HCT116 (cell line): ENCODE data around the gene PCSK6.

Experiments used
- CTCF ChIP-seq, 3 experiments: fragments of 200-600 bp in 1 of 3; sonication (generic) in 1 of 3; IDR thresholded peaks in 2 of 3; conservative IDR thresholded peaks in 1 of 3; 2 replicates each; pipeline ENCODE4 v1.5.1; 2012 to 2017; ENCODE audit warnings: low read depth in 2 of 3, low read length in 2 of 3, antibody characterized with exemption in 1 of 3, borderline replicate concordance in 1 of 3, control low read depth in 1 of 3, mild to moderate bottlenecking in 1 of 3, mixed read lengths in 1 of 3, mixed run types in 1 of 3, moderate library complexity in 1 of 3; ENCODE audit not compliant: insufficient read depth in 1 of 3
- POLR2A ChIP-seq: IDR thresholded peaks from 2 replicates; pipeline ENCODE4 v1.7.0; 2011; ENCODE audit warnings: borderline replicate concordance; ENCODE audit not compliant: insufficient read depth, insufficient read length; ENCODE audit errors: extremely low read depth
- POLR2AphosphoS5 ChIP-seq: IDR thresholded peaks from 2 replicates; pipeline ENCODE4 v1.6.1; 2011; ENCODE audit warnings: mild to moderate bottlenecking, low read depth, low read length, moderate library complexity
- REST ChIP-seq: IDR thresholded peaks from 2 replicates; pipeline ENCODE4 v1.6.1; 2012; ENCODE audit warnings: low read depth
- YY1 ChIP-seq: IDR thresholded peaks from 2 replicates; pipeline ENCODE4 v1.6.1; 2011; ENCODE audit warnings: low read length, low read depth, moderate library complexity, mild to moderate bottlenecking; ENCODE audit not compliant: insufficient replicate concordance; ENCODE audit errors: extremely low read depth

DNA sequence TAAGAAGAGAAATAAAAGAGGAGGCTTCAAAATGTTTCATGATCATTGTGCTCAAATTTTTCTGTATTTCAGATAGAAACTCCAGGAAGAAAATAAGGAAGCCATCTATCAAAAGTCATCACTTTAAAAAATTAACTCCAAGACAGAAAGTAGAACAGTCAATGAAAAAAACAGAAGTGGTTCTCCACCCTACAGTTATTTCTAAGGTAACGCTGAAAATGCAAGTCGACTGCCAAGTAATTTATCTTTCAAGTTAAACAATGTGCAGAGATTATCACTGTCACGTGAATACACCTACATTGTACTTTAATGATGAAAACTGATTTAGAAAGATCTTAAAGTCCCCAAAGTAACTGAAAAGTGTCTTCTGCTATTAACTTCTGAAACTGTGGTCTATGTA is 115.9 kb downstream of the PCSK6 start:
- TF ChIP-seq REST = no peak
- TF ChIP-seq POLR2A = no peak
- no peak for TF ChIP-seq CTCF (IDR thresholded peaks at IDR 0.05 in 2 of 3, conservative IDR thresholded peaks at IDR 0.05 in 1 of 3; ENCODE audit: borderline replicate concordance in 1 of 3, insufficient read depth in 1 of 3, low read depth in 2 of 3, low read length in 2 of 3)
- TF ChIP-seq POLR2AphosphoS5 = no peak
- no peak for TF ChIP-seq YY1
